ENCODE measurements around the gene MEX3A. TPM values are rescaled to one million over a fixed set of nuclear protein-coding genes. Genes with fewer than 3 reads are reported as not detected.

The MEX3A gene
- total and polyA plus RNA-seq, 4 donors: 0.52 to 1.3 (median 0.91) TPM

DNA sequence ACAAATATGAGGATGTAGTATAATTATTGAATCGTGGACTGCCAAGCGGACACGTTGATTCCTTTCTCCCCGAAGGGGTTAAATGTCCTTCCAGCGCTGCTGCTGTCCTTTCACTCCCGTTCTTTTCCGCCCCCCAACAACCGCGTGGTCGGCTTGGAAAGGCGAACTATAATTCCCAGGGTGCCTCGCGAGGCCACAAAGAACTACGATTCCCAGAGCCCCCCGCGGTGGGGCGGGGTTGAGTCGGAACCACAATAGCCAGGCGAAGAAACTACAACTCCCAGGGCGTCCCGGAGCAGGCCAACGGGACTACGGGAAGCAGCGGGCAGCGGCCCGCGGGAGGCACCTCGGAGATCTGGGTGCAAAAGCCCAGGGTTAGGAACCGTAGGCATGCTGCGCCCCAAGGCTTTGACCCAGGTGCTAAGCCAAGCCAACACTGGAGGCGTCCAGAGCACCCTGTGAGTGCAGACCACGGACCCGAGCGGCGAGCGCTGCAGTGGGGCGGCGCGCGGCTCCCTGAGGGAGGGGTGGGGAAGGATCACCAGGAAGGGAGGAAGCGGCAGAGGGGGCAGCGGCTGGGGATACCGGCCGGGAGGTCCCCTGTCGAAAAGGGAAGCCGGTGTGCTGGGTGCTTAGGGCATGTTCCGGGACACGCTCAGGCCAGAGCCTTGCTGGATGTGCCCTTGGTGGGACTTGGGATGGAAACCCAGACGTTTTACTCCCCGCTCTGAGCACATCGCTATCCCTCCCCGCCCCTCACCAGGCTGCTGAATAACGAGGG is 27.6 kb downstream of the MEX3A start, which contains the start of gene LAMTOR2:
Gene LAMTOR2, plus strand, starts transcription at position 283 of the 781 bp plus-strand sequence. Its CDS starts 108 bp downstream, at position 391.
- Histone ChIP-seq H3K27me3 (ENCODE audit: control insufficient read depth in 4 of 4, insufficient read depth in 4 of 4, low read length in 3 of 4) (no peaks in the 10 kb centered on the region), H3K36me3 (ENCODE audit: control insufficient read depth in 4 of 4, insufficient read depth in 3 of 4, low read depth in 1 of 4, low read length in 3 of 4) (peaks cover 0 to 12% (median 6%) of the 10 kb centered on the region in 4 donors), H3K9me3 (ENCODE audit: control insufficient read depth in 4 of 4, low read length in 3 of 4) (no peaks in the 10 kb centered on the region), H3K27ac (ENCODE audit: low read depth in 1 of 2, low read length in 2 of 2) (peak within 1 kb of the TSS; percentile 94), H3K4me1 (ENCODE audit: control insufficient read depth in 4 of 4, insufficient read depth in 4 of 4, low read length in 3 of 4) (peaks cover 0 to 22% (median 13%) of the 10 kb centered on the region in 4 donors), H3K4me3 (ENCODE audit: low read depth in 1 of 3, low read length in 3 of 3) (peak within 1 kb of the TSS; percentile 85 to 94 (median 94)), H3K9ac (ENCODE audit: low read depth in 1 of 2, low read length in 2 of 2) (peak within 1 kb of the TSS; percentile 82 to 97)
- WGBS: under 1% methylated on average over 53 of the region's 53 CpGs
- DNase-seq (ENCODE audit: low spot score): peak; percentile 98
- TF ChIP-seq GABPA (IDR thresholded peaks at IDR 0.05 in 1 of 2, conservative IDR thresholded peaks at IDR 0.05 in 1 of 2) (peak; percentile 24 to 91), HNF4G (IDR thresholded peaks at IDR 0.05) (no peak), REST (IDR thresholded peaks at IDR 0.05) (peak; percentile 76), TAF1 (conservative IDR thresholded peaks at IDR 0.05) (no peak), RAD21 (IDR thresholded peaks at IDR 0.05) (peak; percentile 27 to 42), FOXA1 (IDR thresholded peaks at IDR 0.05) (peak; percentile 32), JUND (IDR thresholded peaks at IDR 0.05) (no peak), RXRA (IDR thresholded peaks at IDR 0.05) (peak in 1 of 2 donors; percentile 34), SP1 (IDR thresholded peaks at IDR 0.05) (peak; percentile 76), FOXA2 (IDR thresholded peaks at IDR 0.05) (peak; percentile 12), HNF4A (conservative IDR thresholded peaks at IDR 0.05) (peak in 1 of 2 donors; percentile 47), EGR1 (IDR thresholded peaks at IDR 0.05; ENCODE audit: low read depth in 2 of 2) (peak in 1 of 2 donors; percentile 66), YY1 (IDR thresholded peaks at IDR 0.05) (peak; percentile 90), ATF3 (IDR thresholded peaks at IDR 0.05) (no peak), NR2F2 (IDR thresholded peaks at IDR 0.05) (peak; percentile 61)
- TF ChIP-seq, protein P1, sequence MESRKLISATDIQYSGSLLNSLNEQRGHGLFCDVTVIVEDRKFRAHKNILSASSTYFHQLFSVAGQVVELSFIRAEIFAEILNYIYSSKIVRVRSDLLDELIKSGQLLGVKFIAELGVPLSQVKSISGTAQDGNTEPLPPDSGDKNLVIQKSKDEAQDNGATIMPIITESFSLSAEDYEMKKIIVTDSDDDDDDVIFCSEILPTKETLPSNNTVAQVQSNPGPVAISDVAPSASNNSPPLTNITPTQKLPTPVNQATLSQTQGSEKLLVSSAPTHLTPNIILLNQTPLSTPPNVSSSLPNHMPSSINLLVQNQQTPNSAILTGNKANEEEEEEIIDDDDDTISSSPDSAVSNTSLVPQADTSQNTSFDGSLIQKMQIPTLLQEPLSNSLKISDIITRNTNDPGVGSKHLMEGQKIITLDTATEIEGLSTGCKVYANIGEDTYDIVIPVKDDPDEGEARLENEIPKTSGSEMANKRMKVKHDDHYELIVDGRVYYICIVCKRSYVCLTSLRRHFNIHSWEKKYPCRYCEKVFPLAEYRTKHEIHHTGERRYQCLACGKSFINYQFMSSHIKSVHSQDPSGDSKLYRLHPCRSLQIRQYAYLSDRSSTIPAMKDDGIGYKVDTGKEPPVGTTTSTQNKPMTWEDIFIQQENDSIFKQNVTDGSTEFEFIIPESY (IDR thresholded peaks at IDR 0.05): peak; percentile 97
- TF ChIP-seq, protein P2, sequence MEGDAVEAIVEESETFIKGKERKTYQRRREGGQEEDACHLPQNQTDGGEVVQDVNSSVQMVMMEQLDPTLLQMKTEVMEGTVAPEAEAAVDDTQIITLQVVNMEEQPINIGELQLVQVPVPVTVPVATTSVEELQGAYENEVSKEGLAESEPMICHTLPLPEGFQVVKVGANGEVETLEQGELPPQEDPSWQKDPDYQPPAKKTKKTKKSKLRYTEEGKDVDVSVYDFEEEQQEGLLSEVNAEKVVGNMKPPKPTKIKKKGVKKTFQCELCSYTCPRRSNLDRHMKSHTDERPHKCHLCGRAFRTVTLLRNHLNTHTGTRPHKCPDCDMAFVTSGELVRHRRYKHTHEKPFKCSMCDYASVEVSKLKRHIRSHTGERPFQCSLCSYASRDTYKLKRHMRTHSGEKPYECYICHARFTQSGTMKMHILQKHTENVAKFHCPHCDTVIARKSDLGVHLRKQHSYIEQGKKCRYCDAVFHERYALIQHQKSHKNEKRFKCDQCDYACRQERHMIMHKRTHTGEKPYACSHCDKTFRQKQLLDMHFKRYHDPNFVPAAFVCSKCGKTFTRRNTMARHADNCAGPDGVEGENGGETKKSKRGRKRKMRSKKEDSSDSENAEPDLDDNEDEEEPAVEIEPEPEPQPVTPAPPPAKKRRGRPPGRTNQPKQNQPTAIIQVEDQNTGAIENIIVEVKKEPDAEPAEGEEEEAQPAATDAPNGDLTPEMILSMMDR (IDR thresholded peaks at IDR 0.05; ENCODE audit: low read depth, low read length, missing input control): no peak
- TF ChIP-seq, protein P3, sequence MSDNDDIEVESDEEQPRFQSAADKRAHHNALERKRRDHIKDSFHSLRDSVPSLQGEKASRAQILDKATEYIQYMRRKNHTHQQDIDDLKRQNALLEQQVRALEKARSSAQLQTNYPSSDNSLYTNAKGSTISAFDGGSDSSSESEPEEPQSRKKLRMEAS (IDR thresholded peaks at IDR 0.05): peak; percentile 98
